Endothelial cell (in vitro differentiated cells): ENCODE data around the gene EPHA7. TPM values are rescaled to one million over a fixed set of nuclear protein-coding genes. Genes with fewer than 3 reads are reported as not detected.

Experiments used
- DNase-seq: peaks from one replicate; pipeline ENCODE4 v3.0.0; 2021; ENCODE audit warnings: low spot score
- H3K27ac Mint-ChIP-seq: one replicate; pipeline ENCODE4 v1.8.0; 2021; ENCODE audit warnings: mixed read lengths, inconsistent platforms; ENCODE audit not compliant: unreplicated experiment
- H3K27me3 Mint-ChIP-seq: one replicate; pipeline ENCODE4 v1.8.0; 2021; ENCODE audit warnings: mild to moderate bottlenecking, moderate library complexity, mixed read lengths, inconsistent platforms; ENCODE audit not compliant: unreplicated experiment
- H3K36me3 Mint-ChIP-seq: one replicate; pipeline ENCODE4 v1.8.0; 2021; ENCODE audit warnings: mild to moderate bottlenecking, low read depth, mixed read lengths, inconsistent platforms; ENCODE audit not compliant: unreplicated experiment
- H3K4me1 Mint-ChIP-seq: one replicate; pipeline ENCODE4 v1.8.0; 2021; ENCODE audit warnings: mild to moderate bottlenecking, mixed read lengths, inconsistent platforms; ENCODE audit not compliant: unreplicated experiment
- H3K4me3 Mint-ChIP-seq: one replicate; pipeline ENCODE4 v1.8.0; 2021; ENCODE audit warnings: mild to moderate bottlenecking, mixed read lengths, inconsistent platforms; ENCODE audit not compliant: unreplicated experiment
- H3K9me3 Mint-ChIP-seq: one replicate; pipeline ENCODE4 v1.8.0; 2021; ENCODE audit warnings: mixed read lengths, inconsistent platforms; ENCODE audit not compliant: unreplicated experiment
- total RNA-seq: library from RNA; stranded (reverse); fragmentation: NEBNext Ultra II Directional; extraction: Animal tissue kit (Norgen Biotek cat#: 25700); gene quantifications from one replicate; pipeline ENCODE4 v1.2.1, GENCODE V29; 2021; ENCODE audit not compliant: unreplicated experiment
- TF ChIP-seq, protein P1 (sequence below): fragments of 200-600 bp; sonication (generic); IDR thresholded peaks from one replicate; pipeline ENCODE4 v1.5.0; 2021; ENCODE audit warnings: antibody characterized with exemption; ENCODE audit not compliant: unreplicated experiment

Gene EPHA7
- total RNA-seq, 1 donor from 2014 or later, result 12.1 TPM

DNA sequence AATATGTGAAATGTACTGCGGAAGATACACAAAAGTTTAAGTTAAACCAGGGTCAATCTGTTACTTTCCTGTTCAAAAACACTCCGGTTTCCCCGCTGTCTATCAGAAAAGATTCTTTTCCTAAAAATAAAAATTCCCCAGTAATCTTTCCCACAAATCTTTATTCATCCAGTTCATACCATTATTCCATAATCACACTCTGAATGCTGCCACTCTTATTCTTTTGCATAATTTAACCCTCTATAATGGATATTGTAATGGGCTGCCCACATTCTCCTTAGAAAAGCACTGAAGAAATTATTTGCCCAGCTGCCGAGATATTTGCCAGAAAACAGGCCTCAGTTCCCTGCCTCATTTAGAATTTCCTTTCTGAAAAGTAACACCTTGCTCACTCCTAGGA lies 68.6 kb downstream of the EPHA7 start:
- no peaks in the 10 kb centered on the region for H3K4me1 Mint-ChIP-seq
- no peak for DNase-seq
- H3K36me3 Mint-ChIP-seq, result no peaks in the 10 kb centered on the region
- no peak overlapping the region for H3K27ac Mint-ChIP-seq
- TF ChIP-seq, protein P1, sequence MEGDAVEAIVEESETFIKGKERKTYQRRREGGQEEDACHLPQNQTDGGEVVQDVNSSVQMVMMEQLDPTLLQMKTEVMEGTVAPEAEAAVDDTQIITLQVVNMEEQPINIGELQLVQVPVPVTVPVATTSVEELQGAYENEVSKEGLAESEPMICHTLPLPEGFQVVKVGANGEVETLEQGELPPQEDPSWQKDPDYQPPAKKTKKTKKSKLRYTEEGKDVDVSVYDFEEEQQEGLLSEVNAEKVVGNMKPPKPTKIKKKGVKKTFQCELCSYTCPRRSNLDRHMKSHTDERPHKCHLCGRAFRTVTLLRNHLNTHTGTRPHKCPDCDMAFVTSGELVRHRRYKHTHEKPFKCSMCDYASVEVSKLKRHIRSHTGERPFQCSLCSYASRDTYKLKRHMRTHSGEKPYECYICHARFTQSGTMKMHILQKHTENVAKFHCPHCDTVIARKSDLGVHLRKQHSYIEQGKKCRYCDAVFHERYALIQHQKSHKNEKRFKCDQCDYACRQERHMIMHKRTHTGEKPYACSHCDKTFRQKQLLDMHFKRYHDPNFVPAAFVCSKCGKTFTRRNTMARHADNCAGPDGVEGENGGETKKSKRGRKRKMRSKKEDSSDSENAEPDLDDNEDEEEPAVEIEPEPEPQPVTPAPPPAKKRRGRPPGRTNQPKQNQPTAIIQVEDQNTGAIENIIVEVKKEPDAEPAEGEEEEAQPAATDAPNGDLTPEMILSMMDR, result no peak
- no peaks in the 10 kb centered on the region for H3K27me3 Mint-ChIP-seq
- H3K4me3 Mint-ChIP-seq, result no peak overlapping the region
- H3K9me3 Mint-ChIP-seq, result no peaks in the 10 kb centered on the region

DNA sequence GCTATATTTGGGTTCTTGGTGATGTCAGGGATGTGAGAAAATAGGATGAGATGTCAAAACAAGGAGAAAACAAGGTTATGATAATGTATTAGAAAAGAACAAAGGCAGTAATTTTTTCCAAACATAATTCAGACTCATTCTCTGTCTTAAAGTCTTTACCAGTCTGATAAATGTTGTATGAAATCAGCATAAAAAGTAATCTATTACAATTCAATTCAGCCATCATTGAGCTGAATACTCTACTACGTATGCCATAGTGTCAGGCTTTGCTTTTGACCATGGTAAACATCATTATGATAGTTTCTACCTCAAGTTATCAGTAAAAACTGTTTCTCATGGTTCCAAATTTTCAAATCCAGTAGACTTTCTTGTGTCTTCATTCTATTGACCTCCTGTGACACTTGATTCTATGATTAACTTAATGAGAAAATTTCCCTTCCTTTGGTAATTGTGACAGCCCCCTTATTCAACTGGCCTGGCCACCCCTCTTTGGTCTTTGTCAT lies 75.0 kb downstream of the EPHA7 start:
- Mint-ChIP-seq H3K27me3 (no peaks in the 10 kb centered on the region), H3K36me3 (no peaks in the 10 kb centered on the region), H3K9me3 (no peaks in the 10 kb centered on the region), H3K27ac (no peak overlapping the region), H3K4me1 (no peaks in the 10 kb centered on the region), H3K4me3 (no peak overlapping the region)
- TF ChIP-seq, protein P1, result no peak
- no peak for DNase-seq

DNA sequence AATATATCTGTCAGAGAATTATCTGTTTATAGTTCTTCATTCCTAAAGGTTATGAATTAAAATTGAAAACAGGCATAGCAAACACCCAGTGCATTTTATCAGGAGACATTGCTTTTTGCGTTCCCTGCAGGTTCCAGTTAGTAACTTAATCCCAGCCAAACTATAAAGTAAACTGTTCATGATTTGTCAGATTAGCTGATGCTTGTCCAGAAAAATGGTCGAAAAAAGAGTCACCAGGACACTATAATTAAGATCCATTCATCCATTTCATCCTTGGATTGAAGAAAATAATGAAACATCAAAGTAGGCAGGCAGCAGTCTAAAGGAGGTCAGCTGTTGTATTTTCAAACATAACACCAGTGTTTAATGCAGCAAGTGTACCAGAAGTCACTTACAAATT lies 75.9 kb downstream of the EPHA7 start:
- DNase-seq, result no peak
- no peak overlapping the region for H3K4me3 Mint-ChIP-seq
- H3K4me1 Mint-ChIP-seq, result no peaks in the 10 kb centered on the region

DNA sequence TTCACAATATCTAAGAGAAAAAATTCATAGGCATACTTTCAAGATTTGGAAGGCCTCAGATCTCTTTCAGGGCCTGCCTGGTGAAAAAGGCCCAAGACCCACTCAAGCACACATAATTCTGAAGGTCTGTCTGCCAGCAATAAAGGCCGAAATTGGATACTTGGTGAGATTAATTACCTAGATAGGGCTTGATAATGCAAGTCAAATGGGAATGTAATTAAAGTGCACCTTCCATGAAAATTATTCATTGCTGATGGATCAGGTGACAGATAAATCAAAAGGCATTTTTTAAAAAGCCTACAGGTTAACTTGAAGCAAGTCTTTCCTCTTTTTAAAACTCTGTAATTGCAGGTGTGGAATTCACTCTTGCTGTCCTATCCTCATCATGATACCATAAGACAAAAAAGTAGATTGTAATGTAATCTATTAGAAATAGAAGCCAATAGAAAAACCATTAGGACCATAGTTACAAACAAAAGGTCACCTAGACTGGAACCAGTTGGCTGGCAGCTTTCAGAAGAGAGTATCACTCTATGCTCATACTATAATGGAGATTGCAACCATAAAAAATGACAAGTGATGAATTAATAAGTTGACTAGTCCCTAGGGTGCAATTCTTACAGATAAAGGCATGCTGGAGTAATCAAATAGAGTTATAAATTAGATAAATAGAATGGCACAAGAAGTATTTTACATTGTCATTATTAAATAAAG lies 77.3 kb downstream of the EPHA7 start:
- Mint-ChIP-seq H3K36me3 (no peaks in the 10 kb centered on the region), H3K9me3 (no peaks in the 10 kb centered on the region), H3K4me1 (peaks cover 3% of the 10 kb centered on the region), H3K27ac (no peak overlapping the region), H3K27me3 (no peaks in the 10 kb centered on the region), H3K4me3 (no peak overlapping the region)
- TF ChIP-seq, protein P1, result no peak
- no peak for DNase-seq

More for the DNA sequence above, 75.9 kb downstream of the EPHA7 start:
- no peaks in the 10 kb centered on the region for H3K9me3 Mint-ChIP-seq
- no peaks in the 10 kb centered on the region for H3K36me3 Mint-ChIP-seq
- TF ChIP-seq, protein P1, result no peak
- H3K27ac Mint-ChIP-seq, result no peak overlapping the region
- H3K27me3 Mint-ChIP-seq, result no peaks in the 10 kb centered on the region

DNA sequence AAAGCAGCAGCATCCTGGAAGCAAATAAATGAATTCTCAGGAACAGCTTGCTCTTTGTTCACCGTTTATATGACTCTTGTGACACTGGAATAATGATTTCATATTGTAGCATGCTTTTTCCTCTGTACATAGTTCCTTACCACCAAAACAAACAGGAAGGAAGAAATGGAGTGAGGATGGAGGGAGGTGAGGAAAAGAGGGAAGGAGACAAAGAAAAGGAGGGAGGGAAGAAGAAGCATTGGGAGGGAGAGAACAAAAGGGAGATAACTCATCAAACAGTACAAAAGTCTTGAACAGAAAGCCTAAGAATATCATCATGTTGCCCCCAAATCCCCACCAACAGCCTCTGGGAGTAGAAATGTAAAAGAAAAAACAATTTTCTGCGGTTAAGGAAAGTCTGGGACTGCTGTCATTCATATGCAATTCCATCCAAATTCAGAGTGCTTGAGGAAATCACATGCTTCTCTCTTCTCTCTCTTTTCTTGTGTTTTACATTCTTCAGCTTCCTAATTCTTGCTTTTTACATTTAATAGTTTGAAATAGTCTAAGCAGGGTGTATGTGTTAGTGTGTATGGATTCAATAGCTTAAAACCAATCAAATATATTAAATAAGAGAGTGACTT lies 81.5 kb downstream of the EPHA7 start:
- no peak overlapping the region for H3K4me3 Mint-ChIP-seq
- no peaks in the 10 kb centered on the region for H3K27me3 Mint-ChIP-seq
- H3K4me1 Mint-ChIP-seq, result peaks cover 3% of the 10 kb centered on the region
- H3K9me3 Mint-ChIP-seq, result no peaks in the 10 kb centered on the region
- H3K27ac Mint-ChIP-seq, result no peak overlapping the region
- H3K36me3 Mint-ChIP-seq, result no peaks in the 10 kb centered on the region
- DNase-seq, result no peak
- TF ChIP-seq, protein P1, result no peak
